HCT116 (cell line): ENCODE measurements around the gene CSF1R. TPM values are rescaled to one million over a fixed set of nuclear protein-coding genes. Genes with fewer than 3 reads are reported as not detected.
A peak's percentile ranks its signal among the peaks of the same experiment; 100 is the strongest.

Experiments
- ATAC-seq: fragments of 200-7000 bp; cut with Tn5 transposase; 2 replicates; pipeline ENCODE4 v1.9.1; 2020; ENCODE audit warnings: mild to moderate bottlenecking, moderate library complexity
- BruUV-seq: library from RNA; stranded (reverse); fragments of 400-500 nt; replicated peaks from 2 replicates; lab custom pipeline; 2021; lab: Mats Ljungman, UMichigan
- CTCF ChIA-PET: fragments of 300-600 bp; sonication (Branson Sonifier 250); formaldehyde crosslinking; loops from one replicate; lab custom pipeline; 2021; ENCODE audit warnings: antibody characterized with exemption; lab: Charles Lee
- POLR2A ChIA-PET: fragments of 300-600, 350-600 bp; sonication (Branson Sonifier 250); formaldehyde crosslinking; loops from one replicate; lab custom pipeline; 2021; ENCODE audit warnings: antibody characterized with exemption; lab: Charles Lee
- RAD21 ChIA-PET, 2 experiments: fragments of 300-600 bp; sonication (Branson Sonifier 250); formaldehyde crosslinking; loops; one replicate each; lab custom pipeline; 2023; ENCODE audit warnings: low total read pairs in 2 of 2; ENCODE audit not compliant: uncharacterized antibody in 2 of 2, unreplicated experiment in 2 of 2, low non-redundant PET in 1 of 2; lab: Charles Lee
- DNase-seq: peaks from one replicate; pipeline ENCODE4 v3.0.0-alpha.2; 2010; ENCODE audit warnings: low read depth, low spot score
- H2AFZ ChIP-seq: fragments of 200-600 bp; shearing (Covaris generic), sonication (generic); 2 replicates; pipeline ENCODE4 v1.6.1; 2017; ENCODE audit warnings: low read depth, mixed run types, mixed read lengths, antibody characterized with exemption, low read length; ENCODE audit not compliant: poor library complexity, severe bottlenecking
- H3K27ac ChIP-seq: 2 replicates; pipeline ENCODE4 v1.5.1; 2012; ENCODE audit warnings: low read depth, low read length
- H3K27me3 ChIP-seq: fragments of 200-600 bp; sonication (generic); 2 replicates; pipeline ENCODE4 v1.6.1; 2016; ENCODE audit warnings: mixed run types, low read length, mixed read lengths; ENCODE audit not compliant: insufficient read depth
- H3K36me3 ChIP-seq, 2 experiments: fragments of 200-500 bp in 1 of 2; fragments of 200-600 bp in 1 of 2; sonication (Bioruptor generic) in 1 of 2; sonication (generic) in 1 of 2; 2 replicates each; pipeline versions ENCODE4 v1.5.1 to v1.6.1; 2014 to 2016; ENCODE audit warnings: low read length in 2 of 2, inconsistent platforms in 1 of 2, mixed read lengths in 1 of 2, mixed run types in 1 of 2; ENCODE audit not compliant: insufficient read depth in 2 of 2, control insufficient read depth in 1 of 2
- H3K4me1 ChIP-seq, 2 experiments: fragments of 200-600 bp in 1 of 2; sonication (generic) in 1 of 2; 2 replicates each; pipeline versions ENCODE4 v1.5.1 to v1.6.1; 2012 to 2017; ENCODE audit warnings: low read length in 2 of 2, inconsistent platforms in 1 of 2, mild to moderate bottlenecking in 1 of 2, mixed read lengths in 1 of 2, mixed run types in 1 of 2, moderate library complexity in 1 of 2; ENCODE audit not compliant: insufficient read depth in 2 of 2, control insufficient read depth in 1 of 2
- H3K4me2 ChIP-seq: fragments of 200-600 bp; sonication (generic); 2 replicates; pipeline ENCODE4 v1.6.1; 2017; ENCODE audit warnings: mixed run types, low read length, mixed read lengths
- H3K4me3 ChIP-seq, 2 experiments: fragments of 200-600 bp in 1 of 2; sonication (generic) in 1 of 2; replicated peaks in 1 of 2; 2 replicates each; pipeline ENCODE4 v1.5.1; 2011 to 2016; ENCODE audit warnings: low read length in 2 of 2, control low read depth in 1 of 2, low read depth in 1 of 2, mild to moderate bottlenecking in 1 of 2, mixed read lengths in 1 of 2, mixed run types in 1 of 2
- H3K79me2 ChIP-seq: fragments of 200-600 bp; sonication (generic); 2 replicates; pipeline ENCODE4 v1.6.1; 2017; ENCODE audit warnings: mild to moderate bottlenecking, mixed run types, low read length, moderate library complexity, mixed read lengths; ENCODE audit not compliant: insufficient read depth
- H3K9ac ChIP-seq: fragments of 200-600 bp; sonication (generic); 2 replicates; pipeline ENCODE4 v1.6.1; 2016; ENCODE audit warnings: low read length, mixed read lengths
- H3K9me2 ChIP-seq: fragments of 200-600 bp; sonication (generic), shearing (Covaris generic); 2 replicates; pipeline ENCODE4 v1.6.1; 2017; ENCODE audit warnings: mixed run types, mild to moderate bottlenecking, moderate library complexity; ENCODE audit not compliant: insufficient read depth
- H3K9me3 ChIP-seq, 2 experiments: fragments of 200-500 bp in 1 of 2; fragments of 200-600 bp in 1 of 2; sonication (Bioruptor generic) in 1 of 2; sonication (generic) in 1 of 2; 2 replicates each; pipeline ENCODE4 v1.6.1; 2014 to 2017; ENCODE audit warnings: low read length in 2 of 2, mixed read lengths in 2 of 2, inconsistent platforms in 1 of 2, low read depth in 1 of 2, mild to moderate bottlenecking in 1 of 2, mixed run types in 1 of 2, moderate library complexity in 1 of 2; ENCODE audit not compliant: control insufficient read depth in 1 of 2, insufficient read depth in 1 of 2
- H4K20me1 ChIP-seq: fragments of 200-600 bp; sonication (generic), shearing (Covaris generic); 2 replicates; pipeline ENCODE4 v1.6.1; 2017; ENCODE audit warnings: mixed run types, mild to moderate bottlenecking, moderate library complexity; ENCODE audit not compliant: insufficient read depth
- CBX3 ChIP-seq: IDR thresholded peaks from 2 replicates; pipeline ENCODE4 v1.6.1; 2012; ENCODE audit warnings: low read depth
- CEBPB ChIP-seq: IDR thresholded peaks from 2 replicates; pipeline ENCODE4 v1.6.1; 2012; ENCODE audit warnings: low read depth
- EGR1 ChIP-seq: IDR thresholded peaks from 2 replicates; pipeline ENCODE4 v1.6.1; 2012; ENCODE audit warnings: low read depth
- ELF1 ChIP-seq: IDR thresholded peaks from 2 replicates; pipeline ENCODE4 v1.6.1; 2012; ENCODE audit warnings: low read depth, borderline replicate concordance
- EZH2 ChIP-seq: fragments of 200-600 bp; sonication (generic); IDR thresholded peaks from 2 replicates; pipeline ENCODE4 v1.6.1; 2017; ENCODE audit warnings: antibody characterized with exemption, mixed run types
- EZH2phosphoT487 ChIP-seq: fragments of 200-600 bp; IDR thresholded peaks from 2 replicates; pipeline ENCODE4 v1.6.1; 2018; ENCODE audit warnings: antibody characterized with exemption, borderline replicate concordance
- FOSL1 ChIP-seq: IDR thresholded peaks from 2 replicates; pipeline ENCODE4 v1.6.1; 2012; ENCODE audit warnings: low read depth
- JUND ChIP-seq: IDR thresholded peaks from 2 replicates; pipeline ENCODE4 v1.6.1; 2012
- POLR2A ChIP-seq: IDR thresholded peaks from 2 replicates; pipeline ENCODE4 v1.7.0; 2011; ENCODE audit warnings: borderline replicate concordance; ENCODE audit not compliant: insufficient read depth, insufficient read length; ENCODE audit errors: extremely low read depth
- POLR2AphosphoS5 ChIP-seq: IDR thresholded peaks from 2 replicates; pipeline ENCODE4 v1.6.1; 2011; ENCODE audit warnings: mild to moderate bottlenecking, low read depth, low read length, moderate library complexity
- RAD21 ChIP-seq: IDR thresholded peaks from 2 replicates; pipeline ENCODE4 v1.6.1; 2012; ENCODE audit warnings: low read depth, mild to moderate bottlenecking
- SP1 ChIP-seq: IDR thresholded peaks from 2 replicates; pipeline ENCODE4 v1.6.1; 2012; ENCODE audit warnings: low read depth
- SRF ChIP-seq: IDR thresholded peaks from 2 replicates; pipeline ENCODE4 v1.6.1; 2012; ENCODE audit warnings: low read depth
- TCF7L2 ChIP-seq: IDR thresholded peaks from 2 replicates; pipeline ENCODE4 v1.7.0; 2011; ENCODE audit warnings: borderline replicate concordance, inconsistent platforms; ENCODE audit not compliant: insufficient read depth, insufficient read length; ENCODE audit errors: extremely low read depth
- ZNF274 ChIP-seq: fragments of 200-500 bp; sonication (Bioruptor generic); IDR thresholded peaks from 2 replicates; pipeline ENCODE4 v1.6.1; 2014; ENCODE audit warnings: mild to moderate bottlenecking, low read depth, low read length, inconsistent platforms
- intact Hi-C: fragments of 100-400 bp; cut with micrococcal nuclease; formaldehyde crosslinking; loops from 2 replicates; pipeline ENCODE4 v1.10.0; 2022
- total RNA-seq: library from RNA; stranded (reverse); gene quantifications from one replicate; pipeline ENCODE4 v1.2.1, GENCODE V29; 2021; ENCODE audit not compliant: unreplicated experiment
- TF ChIP-seq, protein P1 (sequence below): IDR thresholded peaks from 2 replicates; pipeline ENCODE4 v1.6.1; 2012

Gene CSF1R
- total RNA-seq, 1 experiment from 2014 or later, result 0.17 TPM

DNA sequence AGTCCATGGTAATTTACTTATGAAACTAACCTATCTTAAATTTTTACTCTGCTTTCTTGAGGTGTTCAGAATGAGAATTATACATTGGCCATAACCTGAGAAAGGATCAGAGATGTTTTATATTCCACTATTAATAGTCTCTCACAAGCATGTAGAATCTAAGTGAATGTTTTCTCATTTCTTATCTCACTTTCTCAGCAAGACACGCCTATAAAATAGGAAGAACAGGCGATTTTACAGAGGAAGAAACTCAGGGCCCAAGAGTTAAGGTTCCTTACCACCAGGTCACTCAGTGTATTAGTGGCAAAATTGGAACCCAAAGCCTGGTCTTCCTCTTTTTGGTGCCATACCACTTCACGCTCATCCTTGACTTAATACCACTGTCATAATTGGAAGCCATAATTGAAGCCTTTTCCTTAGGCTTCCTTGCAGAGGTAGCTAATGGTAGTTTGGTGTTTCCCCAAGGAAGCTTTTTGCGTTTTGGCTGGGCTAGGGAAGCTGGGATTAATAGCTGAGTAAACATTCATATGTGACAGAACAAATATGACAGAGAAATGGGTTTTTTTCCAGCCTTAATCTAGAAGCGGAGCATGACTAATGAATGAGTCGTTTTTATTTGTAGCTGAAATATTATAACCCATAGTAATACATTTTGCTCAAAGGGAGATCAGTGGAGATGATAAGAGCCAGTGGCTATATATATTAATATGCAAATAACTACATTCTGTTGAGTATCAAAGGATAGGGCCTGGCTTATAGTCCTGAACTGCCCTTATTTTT is 68.9 kb downstream of the CSF1R start:
- H3K9me2 ChIP-seq, result no peaks in the 10 kb centered on the region
- DNase-seq, result no peak
- peaks cover 26 to 61% of the 10 kb centered on the region in 2 experiments for H3K4me1 ChIP-seq
- H3K4me3 ChIP-seq, result no peak overlapping the region
- peaks cover 82% of the 10 kb centered on the region for H3K79me2 ChIP-seq
- peaks cover 0 to 18% of the 10 kb centered on the region in 2 experiments; a peak in 1 of 4 replicates for H3K9me3 ChIP-seq
- no peaks in the 10 kb centered on the region for H4K20me1 ChIP-seq
- peaks cover 41 to 76% of the 10 kb centered on the region in 2 experiments for H3K36me3 ChIP-seq
- H3K4me2 ChIP-seq, result peak overlapping the region; percentile 44
- no peak for ATAC-seq
- intact Hi-C loops, result no loop called here
- no TSS peak for BruUV-seq
- CTCF ChIA-PET, result interaction anchor here (0.8 kb wide), 1 partner anchor 10 kb away, joined by 3 read pairs; no protein-coding TSS in a partner anchor
- RAD21 ChIA-PET, result no interaction called here
- peak; percentile 38; the same call in 1 of the 2 replicates for TF ChIP-seq JUND
- 0 out of 2 replicates have a peak, but pooled peaks have one; percentile 23 for TF ChIP-seq SRF
- 0 out of 2 replicates have a peak, but pooled peaks have one; percentile 23 for TF ChIP-seq SP1
- peak; percentile 54; the same call in 1 of the 2 replicates for TF ChIP-seq FOSL1
- TF ChIP-seq, protein P1, sequence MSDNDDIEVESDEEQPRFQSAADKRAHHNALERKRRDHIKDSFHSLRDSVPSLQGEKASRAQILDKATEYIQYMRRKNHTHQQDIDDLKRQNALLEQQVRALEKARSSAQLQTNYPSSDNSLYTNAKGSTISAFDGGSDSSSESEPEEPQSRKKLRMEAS, result no peak
- no peak for TF ChIP-seq POLR2A
- no peak for TF ChIP-seq EGR1
- TF ChIP-seq EZH2phosphoT487, result no peak
- 0 out of 2 replicates have a peak, but pooled peaks have one; percentile 14 for TF ChIP-seq CBX3
- TF ChIP-seq CEBPB, result no peak
- no peak for TF ChIP-seq ZNF274
- TF ChIP-seq TCF7L2, result no peak
- no peak for TF ChIP-seq EZH2
- TF ChIP-seq ELF1, result no peak
- TF ChIP-seq RAD21, result no peak
- TF ChIP-seq POLR2AphosphoS5, result no peak
- peak overlapping the region; percentile 33; the same call in 1 of the 2 replicates for H3K27ac ChIP-seq
- H3K27me3 ChIP-seq, result no peaks in the 10 kb centered on the region
- no peak overlapping the region for H3K9ac ChIP-seq
- POLR2A ChIA-PET, result interaction anchor here (1.3 kb wide), 1 partner anchor 17 kb away, joined by 4 read pairs; the partner anchor contains the start of genes HMGXB3 and TIGD6
- H2AFZ ChIP-seq, result no peak overlapping the region
